GM18870 (cell line): ENCODE results near the gene CUL1.

Experiments used
- ATAC-seq: cut with Tn5 transposase; IDR thresholded peaks from one replicate; pipeline ENCODE4 v1.9.1; 2021; ENCODE audit warnings: moderate library complexity; ENCODE audit not compliant: unreplicated experiment

CUL1 gene

GRCh38 chr7:148754912-148755311, 56.2 kb downstream of the CUL1 start:
- no peak for ATAC-seq

DNA sequence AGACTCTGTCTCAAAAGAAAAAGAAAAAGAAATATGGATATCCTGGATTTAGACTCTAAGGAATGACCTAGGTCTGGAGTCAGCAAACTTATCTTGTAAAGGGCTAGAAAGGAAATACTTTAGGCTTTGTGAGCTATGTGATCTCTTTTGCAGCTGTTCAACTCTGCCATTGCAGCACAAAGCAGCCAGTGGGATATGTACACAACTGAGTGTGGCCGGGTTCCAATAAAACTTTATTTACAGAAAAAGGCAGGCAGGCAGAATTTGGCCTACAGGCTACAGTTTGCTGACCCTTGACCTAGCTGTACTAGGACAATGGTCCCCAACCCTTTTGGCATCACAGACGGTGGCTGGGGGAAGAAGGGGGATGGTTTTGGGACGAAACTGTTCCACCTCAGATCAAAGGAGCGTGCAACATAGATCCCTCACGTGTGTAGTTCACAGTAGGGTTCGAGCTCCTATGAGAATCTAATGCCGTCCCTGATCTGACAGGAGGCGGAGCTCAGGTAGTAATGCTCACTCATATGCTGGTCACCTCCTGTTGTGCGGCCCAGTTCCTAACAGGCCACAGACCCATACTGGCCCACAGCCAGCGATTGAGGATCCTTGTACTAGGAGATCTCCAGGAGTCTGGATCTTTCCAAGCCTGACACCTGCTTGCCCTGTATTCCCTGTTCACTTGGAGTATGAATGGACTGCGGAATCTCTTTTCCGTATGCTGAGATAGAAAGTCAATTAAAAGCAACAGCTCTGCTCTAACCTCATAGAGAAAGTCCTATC, 63.0 kb downstream of the CUL1 start:
- ATAC-seq: no peak

DNA sequence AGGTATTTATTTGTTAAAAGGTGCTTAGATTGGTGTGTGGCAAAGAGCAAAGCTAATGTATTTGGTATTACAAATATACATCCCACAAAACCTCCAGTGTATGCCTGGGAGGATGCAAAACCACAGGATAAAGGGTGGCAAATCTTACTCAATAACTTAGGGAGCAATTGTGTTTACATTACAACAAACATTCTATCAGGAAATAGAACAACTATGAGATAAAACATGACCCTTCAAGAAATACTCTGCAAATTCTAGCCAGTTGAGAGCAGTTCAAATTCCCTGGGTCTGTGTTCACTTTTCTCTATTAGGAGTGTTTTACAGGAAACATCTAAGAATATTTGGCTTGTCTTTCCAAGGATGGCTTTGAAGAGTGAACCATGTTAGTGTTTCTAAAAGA, 64.9 kb downstream of the CUL1 start:
- ATAC-seq: no peak

DNA sequence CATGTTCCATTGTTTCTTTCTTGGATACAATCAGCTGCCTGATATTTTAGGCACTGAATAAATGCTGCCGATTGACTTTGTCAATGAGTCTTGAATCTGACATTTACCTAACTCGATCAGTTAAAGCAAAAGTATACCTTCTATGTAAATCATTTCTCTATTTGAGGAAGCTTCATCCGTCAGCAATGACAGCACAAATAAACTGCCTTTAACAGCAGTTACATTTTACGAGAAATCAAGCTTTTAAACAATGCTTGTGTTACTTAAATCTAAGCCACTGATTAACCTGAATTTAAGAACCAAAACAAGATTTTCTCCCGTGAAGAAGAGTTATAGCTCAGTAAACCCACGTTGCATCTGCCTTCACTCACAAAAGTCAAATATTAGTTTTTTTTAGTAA, 71.3 kb downstream of the CUL1 start:
- no peak for ATAC-seq

DNA sequence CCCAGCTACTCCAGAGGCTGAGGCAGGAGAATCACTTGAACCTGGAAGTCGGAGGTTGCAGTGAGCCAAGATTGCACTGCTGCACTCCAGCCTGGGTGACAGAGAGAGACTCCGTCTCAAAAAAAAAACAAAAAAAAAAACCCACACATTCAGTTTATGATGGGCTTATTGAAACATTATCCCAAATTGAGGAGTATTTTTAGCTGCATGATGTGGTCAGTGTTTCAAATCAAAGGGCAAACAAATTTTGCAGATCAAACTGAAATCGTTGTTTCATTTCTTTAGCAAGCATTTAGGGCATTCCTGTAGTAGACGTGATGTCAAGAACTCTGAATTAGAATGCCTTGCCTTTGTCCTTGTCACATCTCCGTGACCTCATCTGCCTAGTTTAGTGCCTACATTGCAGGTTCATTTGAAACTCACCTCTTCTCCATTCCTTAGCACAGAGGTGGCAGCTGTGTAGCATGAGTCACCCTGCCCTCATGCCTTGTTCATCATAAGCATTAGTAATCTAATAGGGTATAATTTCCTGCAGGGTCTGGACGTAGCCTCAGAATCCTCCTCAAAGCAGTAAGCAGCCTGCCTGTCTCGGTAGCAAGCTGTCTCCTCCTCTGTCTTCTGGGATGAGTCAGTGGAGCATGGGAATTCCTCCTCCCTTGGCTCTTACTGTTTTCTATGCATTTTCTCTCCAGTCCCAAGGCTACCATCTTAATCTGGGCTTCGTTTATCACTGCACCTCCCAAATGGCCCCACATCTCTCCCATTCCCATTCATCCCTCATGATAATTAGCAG, 73.8 kb downstream of the CUL1 start:
- ATAC-seq: no peak

DNA sequence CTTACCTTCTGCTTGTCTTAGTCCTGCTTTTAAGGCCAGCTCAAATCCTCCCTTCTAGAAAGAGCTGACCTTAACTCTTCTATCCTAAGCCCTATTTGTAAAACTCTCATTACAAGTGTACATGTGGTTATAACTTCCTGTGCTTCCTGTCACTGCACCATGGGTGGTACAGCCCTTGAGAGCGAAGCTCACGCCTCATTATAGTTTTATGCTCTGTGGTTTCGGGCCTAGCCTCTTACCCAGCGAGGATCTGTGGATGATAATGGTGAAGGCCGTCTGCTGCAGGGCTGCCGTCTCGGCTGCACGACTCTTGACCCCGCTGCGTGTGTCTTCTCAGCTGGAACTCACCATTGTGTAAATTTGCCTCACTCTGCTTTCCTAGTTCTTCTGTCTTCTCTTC, 74.6 kb downstream of the CUL1 start:
- ATAC-seq: peak; percentile 85

- ATAC-seq: no peak
Observed at GRCh38 chr7:148774471-148774870, 75.8 kb downstream of the CUL1 start.

DNA sequence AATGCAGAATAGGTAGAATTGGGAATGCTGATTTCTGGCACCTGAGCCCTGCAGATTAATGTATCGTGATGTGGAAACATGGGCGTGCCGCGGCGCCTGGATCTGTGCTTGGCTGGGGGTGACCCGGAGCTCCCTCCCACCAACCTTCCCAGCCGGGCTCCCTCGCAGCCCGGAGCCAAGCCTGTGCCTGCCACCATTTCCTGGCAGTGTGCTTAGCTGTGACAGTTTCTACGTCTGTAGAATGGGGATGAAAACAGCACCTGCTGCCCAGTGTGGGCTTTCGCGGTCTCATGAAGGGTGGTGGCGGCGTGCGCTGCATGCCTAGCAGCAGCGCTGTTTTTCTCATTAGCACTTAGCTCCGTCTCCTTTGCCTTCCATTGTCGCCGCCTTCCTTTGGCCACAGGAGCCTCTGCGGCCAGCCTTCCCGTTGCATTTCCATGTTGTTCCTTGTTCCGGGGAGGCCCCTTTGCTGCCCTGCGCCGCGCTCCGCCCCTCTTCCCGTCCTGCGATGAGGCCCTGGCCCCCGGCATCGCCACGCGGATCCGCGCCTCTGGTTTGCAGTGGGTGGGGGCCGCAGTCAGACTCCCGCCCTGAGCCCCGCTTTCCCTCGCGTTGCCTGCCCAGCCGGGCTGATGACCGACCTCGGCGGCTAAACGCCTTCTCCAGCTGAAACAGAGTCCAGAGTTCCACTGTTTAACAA, 84.2 kb downstream of the CUL1 start:
- ATAC-seq: no peak

- no peak for ATAC-seq
Observed at GRCh38 chr7:148783801-148784527, 85.3 kb downstream of the CUL1 start.

- no peak for ATAC-seq
Observed at GRCh38 chr7:148787571-148788295, 89.0 kb downstream of the CUL1 start.

DNA sequence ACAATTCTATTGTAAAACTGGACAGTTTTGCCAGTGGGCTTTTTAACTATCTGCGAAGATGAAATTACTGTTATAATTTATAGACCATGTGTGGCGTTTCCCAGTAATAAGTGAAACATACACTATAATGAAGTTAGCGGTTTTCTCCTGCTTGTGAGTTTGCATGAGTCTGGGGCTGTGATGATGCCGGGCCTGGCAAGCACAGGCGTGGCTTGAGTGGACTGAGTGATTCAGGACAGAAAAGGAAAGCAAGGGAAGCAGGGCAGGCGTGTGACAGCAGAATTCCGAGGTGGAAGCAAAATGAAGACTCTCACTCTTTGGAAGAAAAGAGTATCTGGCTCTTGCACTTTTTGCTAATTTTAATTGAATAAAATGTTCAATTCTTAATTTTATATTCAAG, 90.5 kb downstream of the CUL1 start:
- no peak for ATAC-seq

DNA sequence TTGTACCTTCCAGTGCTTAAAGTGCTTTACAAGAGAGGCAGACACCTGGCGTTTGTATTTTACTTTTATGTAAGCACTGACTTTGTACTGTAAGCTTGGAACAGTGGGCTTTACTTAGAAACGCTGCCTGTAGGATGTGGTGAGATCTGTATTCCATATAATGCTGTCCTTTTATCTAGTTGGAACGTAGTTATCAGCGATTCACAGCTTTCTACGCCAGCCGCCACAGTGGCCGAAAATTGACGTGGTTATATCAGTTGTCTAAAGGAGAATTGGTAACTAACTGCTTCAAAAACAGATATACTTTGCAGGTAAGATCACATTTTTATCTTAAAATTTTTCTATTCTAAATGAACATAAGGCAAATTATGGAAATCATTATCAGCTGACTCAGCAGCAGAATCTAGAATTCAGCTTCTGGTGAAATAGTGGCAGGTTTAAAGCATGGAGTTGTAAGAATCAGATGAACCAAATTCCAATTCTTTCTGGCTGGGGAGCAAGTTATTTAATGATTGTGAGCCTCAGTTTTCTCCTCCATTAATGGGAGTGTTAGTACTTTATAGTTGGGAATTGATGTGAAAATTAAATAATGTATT, 91.5 kb downstream of the CUL1 start:
- ATAC-seq: no peak

- no peak for ATAC-seq
Observed at GRCh38 chr7:148790850-148791249, 92.1 kb downstream of the CUL1 start.

DNA sequence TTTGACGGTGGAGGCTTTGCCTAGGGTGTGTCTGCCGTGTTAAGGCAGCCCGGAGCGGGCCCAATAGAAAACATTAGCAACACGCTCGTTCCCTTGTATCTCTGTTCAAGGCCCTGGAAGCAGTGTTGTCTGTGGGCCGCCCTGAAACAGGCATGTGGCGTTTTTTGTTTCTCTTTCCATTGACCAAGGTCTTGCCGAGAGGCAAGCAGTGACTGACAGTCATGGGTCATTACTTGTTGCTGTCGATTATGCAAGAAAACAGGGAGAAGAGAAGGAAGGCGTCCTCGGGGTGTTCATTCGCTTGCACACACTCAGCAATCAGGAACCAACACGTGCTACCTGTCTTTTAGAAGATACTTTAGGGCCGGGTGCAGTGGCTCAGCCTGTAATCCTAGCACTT, 92.8 kb downstream of the CUL1 start:
- ATAC-seq: no peak

GRCh38 chr7:148793590-148793989, 94.9 kb downstream of the CUL1 start:
- ATAC-seq: no peak

GRCh38 chr7:148794476-148794875, 95.8 kb downstream of the CUL1 start:
- no peak for ATAC-seq

DNA sequence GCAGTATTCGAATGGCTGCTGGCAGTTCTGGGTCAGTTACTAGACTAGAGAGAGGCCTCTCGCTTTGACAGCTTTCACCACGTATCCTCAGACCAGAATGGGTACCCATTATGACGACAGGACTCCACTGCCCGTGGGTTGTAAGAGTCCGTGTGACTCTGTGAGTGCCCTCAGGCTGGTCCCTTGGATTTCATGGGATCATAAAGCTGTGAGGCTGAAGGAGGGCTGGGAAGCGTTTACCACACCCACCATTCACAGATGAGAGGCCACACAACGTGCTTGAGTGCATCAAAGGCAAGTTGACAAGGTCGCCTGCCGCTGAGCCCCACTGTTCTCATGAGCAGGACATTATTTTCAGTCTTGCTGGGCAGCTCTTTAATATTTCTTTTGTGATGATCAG, 98.1 kb downstream of the CUL1 start:
- ATAC-seq: no peak

GRCh38 chr7:148799893-148800555, 101.3 kb downstream of the CUL1 start:
- no peak for ATAC-seq

GRCh38 chr7:148800677-148801076, 102.0 kb downstream of the CUL1 start:
- ATAC-seq: no peak

DNA sequence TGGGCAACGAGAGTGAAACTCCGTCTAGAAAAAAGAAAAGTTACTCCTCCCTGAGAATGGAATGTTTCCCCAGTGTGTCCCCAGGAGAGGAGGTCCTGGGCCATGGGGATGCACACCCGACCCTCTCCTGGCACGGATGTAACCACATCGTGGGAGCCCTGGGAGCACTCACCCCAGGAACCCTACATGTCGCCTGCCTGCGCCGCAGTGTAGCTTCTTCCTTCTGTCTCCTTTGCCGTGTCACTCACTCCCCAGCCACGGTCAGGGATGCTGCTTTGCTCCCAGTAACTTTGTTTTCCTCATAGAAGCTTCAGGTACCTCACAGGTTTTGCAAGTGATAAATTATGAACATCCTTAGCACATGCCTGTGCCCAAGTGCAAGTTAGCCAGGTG, 103.4 kb downstream of the CUL1 start:
- ATAC-seq: no peak
